ENCODE measurements around the gene RNF44. TPM values are rescaled to one million over a fixed set of nuclear protein-coding genes. Genes with fewer than 3 reads are reported as not detected.
"Not testable (repeated sequence)": the region's sequence is repeated elsewhere in the genome, so short reads cannot be mapped to it uniquely, and the experiment has no call there.

The RNF44 gene
- total RNA-seq, 2 donors from 2014 or later, result 11.1 to 14.7 TPM

GRCh38 chr5:176553260-176554085 lies 16.3 kb upstream of the RNF44 start:
- Histone ChIP-seq H3K27ac (no peak overlapping the region), H3K4me3 (no peak overlapping the region), H3K27me3 (replicated peaks; ENCODE audit: insufficient read depth) (no peaks in the 10 kb centered on the region), H3K36me3 (no peaks in the 10 kb centered on the region), H3K4me1 (ENCODE audit: control insufficient read depth in 1 of 2, low read depth in 2 of 2) (no peaks in the 10 kb centered on the region), H3K9me3 (no peaks in the 10 kb centered on the region)
- DNase-seq (ENCODE audit: low spot score) (no peak), ATAC-seq (ENCODE audit: insufficient number of reproducible peaks, low FRiP score, low read depth) (no peak)
- TF ChIP-seq, protein P1, sequence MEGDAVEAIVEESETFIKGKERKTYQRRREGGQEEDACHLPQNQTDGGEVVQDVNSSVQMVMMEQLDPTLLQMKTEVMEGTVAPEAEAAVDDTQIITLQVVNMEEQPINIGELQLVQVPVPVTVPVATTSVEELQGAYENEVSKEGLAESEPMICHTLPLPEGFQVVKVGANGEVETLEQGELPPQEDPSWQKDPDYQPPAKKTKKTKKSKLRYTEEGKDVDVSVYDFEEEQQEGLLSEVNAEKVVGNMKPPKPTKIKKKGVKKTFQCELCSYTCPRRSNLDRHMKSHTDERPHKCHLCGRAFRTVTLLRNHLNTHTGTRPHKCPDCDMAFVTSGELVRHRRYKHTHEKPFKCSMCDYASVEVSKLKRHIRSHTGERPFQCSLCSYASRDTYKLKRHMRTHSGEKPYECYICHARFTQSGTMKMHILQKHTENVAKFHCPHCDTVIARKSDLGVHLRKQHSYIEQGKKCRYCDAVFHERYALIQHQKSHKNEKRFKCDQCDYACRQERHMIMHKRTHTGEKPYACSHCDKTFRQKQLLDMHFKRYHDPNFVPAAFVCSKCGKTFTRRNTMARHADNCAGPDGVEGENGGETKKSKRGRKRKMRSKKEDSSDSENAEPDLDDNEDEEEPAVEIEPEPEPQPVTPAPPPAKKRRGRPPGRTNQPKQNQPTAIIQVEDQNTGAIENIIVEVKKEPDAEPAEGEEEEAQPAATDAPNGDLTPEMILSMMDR (IDR thresholded peaks at IDR 0.05), result no peak

DNA sequence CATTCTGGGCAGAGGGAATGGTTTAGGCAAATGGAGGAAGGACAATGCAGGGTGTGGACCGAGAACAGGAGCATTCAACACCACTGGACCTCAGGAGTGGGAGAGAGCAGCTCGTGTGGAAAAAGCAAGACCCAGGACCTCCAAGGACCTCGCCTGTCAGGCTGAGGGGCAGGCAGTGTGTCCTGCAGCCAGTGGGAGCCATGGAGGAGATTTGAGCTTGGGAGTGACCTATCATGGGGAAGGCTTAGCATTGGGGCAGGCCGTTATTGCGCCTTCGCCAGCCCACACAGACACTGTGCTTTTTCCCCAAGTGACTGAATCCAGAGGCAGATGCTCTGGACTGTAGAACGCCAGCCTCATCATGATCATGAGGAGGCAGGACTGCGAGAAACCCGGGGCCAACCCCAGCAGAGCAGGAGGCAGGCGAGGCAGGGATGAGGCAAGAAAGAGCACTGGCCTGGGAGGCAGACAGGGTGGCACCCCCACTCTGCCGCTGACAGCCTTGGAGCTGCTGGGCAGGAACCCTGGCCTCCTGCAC lies 15.2 kb upstream of the RNF44 start:
- Histone ChIP-seq H3K4me3 (no peak overlapping the region), H3K27me3 (replicated peaks; ENCODE audit: insufficient read depth) (no peaks in the 10 kb centered on the region), H3K9me3 (no peaks in the 10 kb centered on the region), H3K4me1 (ENCODE audit: control insufficient read depth in 1 of 2, low read depth in 2 of 2) (no peaks in the 10 kb centered on the region), H3K27ac (no peak overlapping the region), H3K36me3 (no peaks in the 10 kb centered on the region)
- TF ChIP-seq, protein P1 (IDR thresholded peaks at IDR 0.05), result no peak
- ATAC-seq (ENCODE audit: insufficient number of reproducible peaks, low FRiP score, low read depth), result no peak
- DNase-seq (ENCODE audit: low spot score), result no peak

- H3K4me3 ChIP-seq; H3K4me1 ChIP-seq (ENCODE audit: control insufficient read depth in 1 of 2, low read depth in 2 of 2); H3K27ac ChIP-seq; H3K27me3 ChIP-seq (replicated peaks; ENCODE audit: insufficient read depth); DNase-seq (ENCODE audit: low spot score); H3K36me3 ChIP-seq; H3K9me3 ChIP-seq; ATAC-seq (ENCODE audit: insufficient number of reproducible peaks, low FRiP score, low read depth): not testable (repeated sequence)
Observed at GRCh38 chr5:176550937-176551336, 13.7 kb upstream of the RNF44 start.

GRCh38 chr5:176550275-176550831 lies 13.2 kb upstream of the RNF44 start:
- H3K27ac ChIP-seq, result no peak overlapping the region
- H3K9me3 ChIP-seq, result no peaks in the 10 kb centered on the region
- H3K4me3 ChIP-seq, result no peak overlapping the region
- no peaks in the 10 kb centered on the region for H3K27me3 ChIP-seq (replicated peaks; ENCODE audit: insufficient read depth)
- DNase-seq (ENCODE audit: low spot score) (no peak), ATAC-seq (ENCODE audit: insufficient number of reproducible peaks, low FRiP score, low read depth) (no peak)
- H3K4me1 ChIP-seq (ENCODE audit: control insufficient read depth in 1 of 2, low read depth in 2 of 2), result no peaks in the 10 kb centered on the region
- no peaks in the 10 kb centered on the region for H3K36me3 ChIP-seq
- TF ChIP-seq, protein P1 (IDR thresholded peaks at IDR 0.05), result no peak

DNA sequence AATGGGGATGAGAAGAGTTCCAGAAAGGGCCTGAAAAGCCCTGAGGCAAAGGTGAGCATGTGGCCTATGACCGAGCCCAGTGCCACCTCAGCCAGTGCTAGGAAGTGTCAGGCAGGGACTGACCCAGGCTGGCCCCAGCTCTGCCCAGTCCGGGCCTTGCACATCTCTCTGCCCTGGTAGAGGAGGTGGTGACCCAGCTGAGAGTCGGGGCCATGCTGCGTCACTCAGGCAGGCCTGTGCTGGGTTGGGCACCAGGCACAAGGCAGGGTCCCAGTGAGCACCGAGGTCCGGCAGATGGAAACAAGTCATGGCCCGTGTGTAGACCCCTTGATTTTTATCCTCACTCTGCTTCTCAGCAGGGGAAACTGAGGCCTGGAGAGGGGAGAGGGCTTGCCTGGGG lies 12.7 kb upstream of the RNF44 start:
- no peak overlapping the region for H3K4me3 ChIP-seq
- H3K4me1 ChIP-seq (ENCODE audit: control insufficient read depth in 1 of 2, low read depth in 2 of 2), result no peaks in the 10 kb centered on the region
- TF ChIP-seq, protein P1 (IDR thresholded peaks at IDR 0.05), result no peak
- no peaks in the 10 kb centered on the region for H3K27me3 ChIP-seq (replicated peaks; ENCODE audit: insufficient read depth)
- H3K36me3 ChIP-seq, result no peaks in the 10 kb centered on the region
- ATAC-seq (ENCODE audit: insufficient number of reproducible peaks, low FRiP score, low read depth) (no peak), DNase-seq (ENCODE audit: low spot score) (no peak)
- no peak overlapping the region for H3K27ac ChIP-seq
- no peaks in the 10 kb centered on the region for H3K9me3 ChIP-seq
